HepG2 (cell line): ENCODE results near the gene RPL27A. TPM values are rescaled to one million over a fixed set of nuclear protein-coding genes. Genes with fewer than 3 reads are reported as not detected.

Source experiments
- CENPT ChIP-seq: sonication (generic); formaldehyde crosslinking; IDR thresholded peaks from 2 replicates; pipeline ENCODE4 v1.8.0; 2022; ENCODE audit warnings: low read depth, mild to moderate bottlenecking, moderate library complexity, missing genetic modification reagents
- CREB1 ChIP-seq, 2 experiments: fragments of 450-650 bp in 1 of 2; IDR thresholded peaks; 2 replicates each; pipeline ENCODE4 v1.6.1; 2016 to 2017; ENCODE audit warnings: control low read depth in 1 of 2, mild to moderate bottlenecking in 1 of 2, missing compliant biosample characterization in 1 of 2, missing genetic modification characterization in 1 of 2
- GATAD1 ChIP-seq: IDR thresholded peaks from 2 replicates; pipeline ENCODE4 v1.6.1; 2016; ENCODE audit warnings: missing genetic modification reagents, missing compliant biosample characterization
- IRF9 ChIP-seq: sonication (generic); formaldehyde crosslinking; IDR thresholded peaks from 2 replicates; pipeline ENCODE4 v1.8.0; 2022; ENCODE audit warnings: missing genetic modification reagents, mild to moderate bottlenecking, borderline replicate concordance
- LCORL ChIP-seq, 2 experiments: fragments of 450-650 bp in 1 of 2; sonication (generic) in 1 of 2; formaldehyde crosslinking in 1 of 2; IDR thresholded peaks; 2 replicates each; pipeline versions ENCODE4 v1.5.0 to v1.6.1; 2017 to 2020; ENCODE audit warnings: antibody characterized with exemption in 1 of 2, missing genetic modification reagents in 1 of 2
- LRRFIP1 ChIP-seq: sonication (generic); formaldehyde crosslinking; conservative IDR thresholded peaks from 2 replicates; pipeline ENCODE4 v1.4.0; 2020; ENCODE audit warnings: missing genetic modification reagents
- NAIF1 ChIP-seq: sonication (generic); formaldehyde crosslinking; IDR thresholded peaks from 2 replicates; pipeline ENCODE4 v1.5.0; 2020; ENCODE audit warnings: mild to moderate bottlenecking, missing genetic modification reagents, borderline replicate concordance
- NCOA5 ChIP-seq: sonication (generic); formaldehyde crosslinking; IDR thresholded peaks from 2 replicates; pipeline ENCODE4 v1.4.0; 2020; ENCODE audit warnings: missing genetic modification reagents
- NFRKB ChIP-seq: fragments of 450-650 bp; IDR thresholded peaks from 2 replicates; pipeline ENCODE4 v1.6.1; 2017
- NFYB ChIP-seq: sonication (generic); formaldehyde crosslinking; IDR thresholded peaks from 2 replicates; pipeline ENCODE4 v1.4.0; 2020; ENCODE audit warnings: missing genetic modification reagents
- PCBP2 ChIP-seq: fragments of 200-400 bp; formaldehyde crosslinking; optimal IDR thresholded peaks from 2 replicates; pipeline ENCODE3; 2018; ENCODE audit warnings: low read length, low read depth; ENCODE audit not compliant: poor library complexity, severe bottlenecking
- PLRG1 ChIP-seq: fragments of 450-650 bp; conservative IDR thresholded peaks from 2 replicates; pipeline ENCODE4 v1.6.1; 2016
- PTBP1 ChIP-seq: fragments of 200-400 bp; formaldehyde crosslinking; IDR thresholded peaks from 2 replicates; pipeline ENCODE4 v1.6.1; 2018; ENCODE audit warnings: low read length, low read depth; ENCODE audit not compliant: poor library complexity, severe bottlenecking
- RFX5 ChIP-seq: IDR thresholded peaks from 2 replicates; pipeline ENCODE4 v1.6.1; 2011; ENCODE audit warnings: low read depth, low read length, improper control_type of control experiment
- TEF ChIP-seq: sonication (generic); formaldehyde crosslinking; IDR thresholded peaks from 2 replicates; pipeline ENCODE4 v1.5.0; 2020; ENCODE audit warnings: missing genetic modification reagents
- ZNF446 ChIP-seq: sonication (generic); formaldehyde crosslinking; IDR thresholded peaks from 2 replicates; pipeline ENCODE4 v1.5.0; 2020; ENCODE audit warnings: mild to moderate bottlenecking, missing genetic modification reagents
- ZNF451 ChIP-seq: sonication (generic); formaldehyde crosslinking; IDR thresholded peaks from 2 replicates; pipeline ENCODE4 v1.5.0; 2020; ENCODE audit warnings: mild to moderate bottlenecking, missing genetic modification reagents
- ZNF460 ChIP-seq: sonication (generic); formaldehyde crosslinking; IDR thresholded peaks from 2 replicates; pipeline ENCODE4 v1.5.1; 2020; ENCODE audit warnings: missing genetic modification reagents, mild to moderate bottlenecking, borderline replicate concordance
- ZNF501 ChIP-seq: sonication (generic); formaldehyde crosslinking; IDR thresholded peaks from 2 replicates; pipeline ENCODE4 v1.5.1; 2020; ENCODE audit warnings: mild to moderate bottlenecking, moderate library complexity, missing genetic modification reagents
- ZNF552 ChIP-seq: sonication (generic); formaldehyde crosslinking; IDR thresholded peaks from 2 replicates; pipeline ENCODE4 v1.9.0; 2022; ENCODE audit warnings: missing genetic modification reagents, mild to moderate bottlenecking, borderline replicate concordance
- ZNF562 ChIP-seq: sonication (generic); formaldehyde crosslinking; IDR thresholded peaks from 2 replicates; pipeline ENCODE4 v1.8.0; 2022; ENCODE audit warnings: missing genetic modification reagents, borderline replicate concordance
- ZNF570 ChIP-seq: sonication (generic); formaldehyde crosslinking; IDR thresholded peaks from 2 replicates; pipeline ENCODE4 v1.4.0; 2020; ENCODE audit warnings: mild to moderate bottlenecking, missing genetic modification reagents, borderline replicate concordance
- polyA plus RNA-seq, 8 experiments: library from polyadenylated mRNA; depleted of rRNA in 3 of 8; stranded (reverse) in 7 of 8; unstranded in 1 of 8; fragments of >200 nt; fragmentation: Illumina TruSeq in 4 of 8; extraction: Trizol in 4 of 8; gene quantifications; 2 replicates each; pipeline versions ENCODE4 v1.2.1 to v1.2.3, GENCODE V29; 2011 to 2016; ENCODE audit warnings: low read depth in 4 of 8, missing spikeins in 1 of 8, mixed read lengths in 1 of 8; ENCODE audit not compliant: insufficient read depth in 1 of 8
- total RNA-seq, 5 experiments: library from RNA; depleted of rRNA; stranded (reverse); fragments of >200 nt; fragmentation: Illumina TruSeq; extraction: Trizol; gene quantifications; 2 replicates each; pipeline ENCODE4 v1.2.3, GENCODE V29; 2016; ENCODE audit warnings: low read depth in 1 of 5
- TF ChIP-seq, protein P1 (sequence below): sonication (generic); formaldehyde crosslinking; IDR thresholded peaks from 2 replicates; pipeline ENCODE4 v1.5.1; 2020; ENCODE audit warnings: missing genetic modification reagents, mild to moderate bottlenecking, borderline replicate concordance
- TF ChIP-seq, protein P2 (sequence below): sonication (generic); formaldehyde crosslinking; IDR thresholded peaks from 2 replicates; pipeline ENCODE4 v1.4.0; 2020; ENCODE audit warnings: missing genetic modification reagents

The RPL27A gene
- total and polyA plus RNA-seq, 2 of the 13 experiments (the other 11 are each of a cell fraction or from before 2014, with no cell fraction given): 1,531 to 2,153 TPM

DNA sequence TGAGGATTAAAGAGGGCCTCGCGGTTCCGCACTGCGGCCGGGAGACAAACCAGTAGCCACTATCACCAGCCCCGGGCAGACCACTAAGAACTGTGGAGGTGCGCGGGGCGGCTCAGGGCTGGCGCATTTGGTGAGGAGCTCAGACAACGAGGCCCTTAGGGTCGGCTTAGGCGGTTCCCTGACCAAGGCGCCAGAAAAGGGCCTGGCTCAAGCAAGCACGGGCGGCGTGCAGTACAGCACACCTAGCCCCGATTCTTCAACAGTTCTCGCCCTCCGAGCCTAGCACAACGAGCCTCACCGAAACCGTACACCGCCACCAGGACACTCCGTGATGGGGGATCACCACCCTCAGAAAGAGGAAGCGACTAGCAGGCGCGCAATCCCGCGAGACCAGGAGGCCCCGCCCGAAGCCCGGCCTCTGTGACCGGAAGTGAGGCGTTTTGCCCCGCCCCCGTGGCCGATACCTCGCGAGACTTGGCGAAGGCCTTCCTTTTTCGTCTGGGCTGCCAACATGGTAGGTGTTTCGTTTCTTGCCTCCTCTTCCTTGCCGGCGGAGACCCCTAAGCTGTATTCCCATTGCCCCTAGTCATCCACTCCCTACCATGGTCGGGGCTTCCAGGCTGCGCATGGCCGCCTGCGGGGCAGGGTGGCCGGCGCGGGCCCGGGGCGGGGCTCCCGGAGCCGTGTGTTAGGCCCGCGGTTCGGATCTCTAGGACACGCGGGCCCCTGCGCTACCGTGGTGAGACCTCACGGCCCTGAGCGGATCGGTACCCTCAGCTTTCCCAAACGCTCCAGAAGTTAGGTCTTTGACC is at the start of gene RPL27A, which contains the start of gene TRIM66 (continued):
- TF ChIP-seq NAIF1 (CRISPR knock-in tag): no peak; the same call in 1 of the 2 replicates
- TF ChIP-seq, protein P1, sequence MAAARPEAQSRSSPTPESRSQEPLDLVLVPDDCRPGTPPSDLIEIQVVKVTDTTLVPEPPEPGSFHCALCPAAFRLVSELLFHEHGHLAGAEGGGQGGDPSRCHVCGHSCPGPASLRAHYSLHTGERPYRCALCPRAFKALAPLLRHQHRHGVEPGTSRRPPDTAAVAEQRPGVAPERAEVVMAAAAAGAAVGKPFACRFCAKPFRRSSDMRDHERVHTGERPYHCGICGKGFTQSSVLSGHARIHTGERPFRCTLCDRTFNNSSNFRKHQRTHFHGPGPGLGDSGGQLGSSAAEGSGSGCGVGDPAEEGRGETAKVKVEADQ (CRISPR knock-in tag): peak; percentile 55; the same call in 1 of the 2 replicates
- TF ChIP-seq LCORL (IDR thresholded peaks at IDR 0.05): no peak
- TF ChIP-seq LCORL (CRISPR knock-in tag; IDR thresholded peaks at IDR 0.05): peak; percentile 60; the same call in 1 of the 2 replicates
- 0 out of 2 replicates have a peak, but pooled peaks have one; percentile 51 for TF ChIP-seq ZNF570 (CRISPR knock-in tag)
- no peak for TF ChIP-seq NCOA5 (CRISPR knock-in tag)
- TF ChIP-seq RFX5: no peak
- TF ChIP-seq ZNF446 (CRISPR knock-in tag): peak; percentile 92; the same call in 1 of the 2 replicates
- no peak for TF ChIP-seq PCBP2
- TF ChIP-seq ZNF451 (CRISPR knock-in tag): peak; percentile 72; the same call in 1 of the 2 replicates
- no peak for TF ChIP-seq PTBP1
- no peak for TF ChIP-seq LRRFIP1 (CRISPR knock-in tag)
- TF ChIP-seq CREB1 (IDR thresholded peaks at IDR 0.05): peak; percentile 73
- peak; percentile 69 for TF ChIP-seq CREB1 (CRISPR knock-in tag; IDR thresholded peaks at IDR 0.05)
- no peak; the same call in 1 of the 2 replicates for TF ChIP-seq NFYB (CRISPR knock-in tag)
- TF ChIP-seq IRF9 (CRISPR knock-in tag): peak; percentile 94
- peak; percentile 93 for TF ChIP-seq GATAD1
- no peak for TF ChIP-seq ZNF562
- TF ChIP-seq CENPT (CRISPR knock-in tag): no peak
- TF ChIP-seq ZNF552 (CRISPR knock-in tag): no peak
- TF ChIP-seq NFRKB: no peak
- TF ChIP-seq PLRG1: no peak
- TF ChIP-seq TEF (CRISPR knock-in tag): no peak
- TF ChIP-seq, protein P2, sequence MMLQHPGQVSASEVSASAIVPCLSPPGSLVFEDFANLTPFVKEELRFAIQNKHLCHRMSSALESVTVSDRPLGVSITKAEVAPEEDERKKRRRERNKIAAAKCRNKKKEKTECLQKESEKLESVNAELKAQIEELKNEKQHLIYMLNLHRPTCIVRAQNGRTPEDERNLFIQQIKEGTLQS (CRISPR knock-in tag): peak; percentile 32; the same call in 1 of the 2 replicates
- TF ChIP-seq ZNF501 (CRISPR knock-in tag): peak; percentile 68
- TF ChIP-seq ZNF460 (CRISPR knock-in tag): no peak
